ENCODE measurements around the gene DAG1.

DNA sequence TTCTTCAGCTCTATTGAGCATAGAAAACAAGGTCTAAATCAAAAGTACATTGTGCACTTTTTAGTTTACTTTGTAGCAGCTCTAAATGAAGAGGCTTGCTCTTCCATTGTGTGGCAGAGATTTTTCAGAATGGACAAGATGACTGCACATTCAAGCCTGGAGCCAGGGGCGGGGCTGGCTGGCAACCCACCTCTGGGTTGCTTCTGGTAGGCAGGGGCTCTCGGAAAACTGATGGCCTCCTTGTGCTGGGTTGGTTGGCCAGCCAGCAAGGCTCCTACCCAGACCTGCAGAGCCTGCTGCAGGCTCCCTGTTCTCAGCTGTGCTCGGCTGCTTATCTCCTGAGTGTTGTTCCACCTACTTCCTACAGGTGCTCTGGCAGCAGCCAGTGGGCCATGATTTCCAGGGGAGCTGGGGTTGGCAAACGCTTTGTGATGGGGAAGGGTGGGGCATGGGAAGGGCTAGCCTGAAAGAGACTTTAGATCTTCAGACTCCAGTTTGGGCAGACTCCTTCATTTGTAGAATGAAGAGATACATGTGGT lies 93.0 kb downstream of the DAG1 start:
- no peak for TF ChIP-seq EZH2phosphoT487 (IDR thresholded peaks at IDR 0.05)
- peak; percentile 9 for TF ChIP-seq CTCF (IDR thresholded peaks at IDR 0.05)
- TF ChIP-seq EZH2 (IDR thresholded peaks at IDR 0.05): no peak
